K562 (cell line): ENCODE results near the gene CNDP1. TPM values are rescaled to one million over a fixed set of nuclear protein-coding genes. Genes with fewer than 3 reads are reported as not detected.

Experiments
- BDP1 ChIP-seq: IDR thresholded peaks from 3 replicates; pipeline ENCODE4 v1.6.1; 2011; ENCODE audit not compliant: insufficient read length, insufficient read depth
- CHAMP1 ChIP-seq: fragments of 450-650 bp; IDR thresholded peaks from 2 replicates; pipeline ENCODE4 v1.6.1; 2016; ENCODE audit warnings: mild to moderate bottlenecking
- ETS2 ChIP-seq: IDR thresholded peaks from 2 replicates; pipeline ENCODE4 v1.6.1; 2016; ENCODE audit warnings: borderline replicate concordance, missing genetic modification characterization, mild to moderate bottlenecking, moderate library complexity, missing compliant biosample characterization; ENCODE audit not compliant: poor library complexity, severe bottlenecking
- FIP1L1 ChIP-seq: fragments of 200-400 bp; formaldehyde crosslinking; IDR thresholded peaks from 2 replicates; pipeline ENCODE4 v1.6.1; 2018; ENCODE audit warnings: mild to moderate bottlenecking, low read depth, low read length; ENCODE audit not compliant: poor library complexity, severe bottlenecking
- HNRNPL ChIP-seq: fragments of 200-400 bp; formaldehyde crosslinking; IDR thresholded peaks from 2 replicates; pipeline ENCODE4 v1.6.1; 2017; ENCODE audit warnings: low read depth, mild to moderate bottlenecking, low read length
- KDM2B ChIP-seq: fragments of 250-450 bp; sonication (Bioruptor Pico); IDR thresholded peaks from 2 replicates; pipeline ENCODE4 v1.8.0; 2021; ENCODE audit warnings: mild to moderate bottlenecking, moderate library complexity
- MAX ChIP-seq: sonication (generic); formaldehyde crosslinking; IDR thresholded peaks from 2 replicates; pipeline ENCODE4 v1.9.0; 2022; ENCODE audit warnings: mild to moderate bottlenecking, missing genetic modification reagents
- NR1H2 ChIP-seq: sonication (generic); formaldehyde crosslinking; IDR thresholded peaks from 2 replicates; pipeline ENCODE4 v1.4.0; 2020; ENCODE audit warnings: mild to moderate bottlenecking, missing genetic modification reagents
- RAD51 ChIP-seq: fragments of 450-650 bp; IDR thresholded peaks from 2 replicates; pipeline ENCODE4 v1.7.1; 2016; ENCODE audit warnings: low read depth, mild to moderate bottlenecking, borderline replicate concordance
- RNF2 ChIP-seq: sonication (generic); IDR thresholded peaks from 2 replicates; pipeline ENCODE4 v1.6.1; 2016
- RNF219 ChIP-seq: fragments of 250-450 bp; sonication (Bioruptor Pico); IDR thresholded peaks from 2 replicates; pipeline ENCODE4 v1.5.0; 2022; ENCODE audit warnings: mild to moderate bottlenecking
- SMAD4 ChIP-seq: fragments of 250-450 bp; sonication (Bioruptor Pico); conservative IDR thresholded peaks from 2 replicates; pipeline ENCODE4 v1.8.0; 2021; ENCODE audit warnings: inconsistent platforms, mild to moderate bottlenecking, moderate library complexity
- XRCC5 ChIP-seq: fragments of 200-400 bp; formaldehyde crosslinking; IDR thresholded peaks from 2 replicates; pipeline ENCODE4 v1.6.1; 2017; ENCODE audit warnings: low read depth, mild to moderate bottlenecking, low read length
- YBX1 ChIP-seq: fragments of 450-650 bp; IDR thresholded peaks from 2 replicates; pipeline ENCODE4 v1.7.1; 2016; ENCODE audit warnings: mild to moderate bottlenecking
- ZFP91 ChIP-seq: sonication (generic); formaldehyde crosslinking; IDR thresholded peaks from 2 replicates; pipeline ENCODE4 v1.8.0; 2022; ENCODE audit warnings: mild to moderate bottlenecking, missing genetic modification reagents
- ZNF609 ChIP-seq: sonication (generic); formaldehyde crosslinking; IDR thresholded peaks from 2 replicates; pipeline ENCODE4 v1.8.1; 2023; ENCODE audit warnings: missing genetic modification reagents, mild to moderate bottlenecking, borderline replicate concordance
- ZNF780A ChIP-seq: fragments of 250-450 bp; sonication (Bioruptor Pico); IDR thresholded peaks from 2 replicates; pipeline ENCODE4 v1.5.0; 2021; ENCODE audit warnings: mild to moderate bottlenecking
- polyA plus RNA-seq, 8 experiments: library from polyadenylated mRNA; depleted of rRNA in 4 of 8; stranded (reverse) in 5 of 8; unstranded in 3 of 8; fragments of >200 nt; fragmentation: Nextera tagmentation in 2 of 8; fragmentation: Illumina TruSeq in 1 of 8; extraction: Ambion mirVana in 2 of 8; extraction: Trizol in 1 of 8; gene quantifications; 2 replicates each; pipeline versions ENCODE4 v1.2.1 to v1.2.3, GENCODE V29; 2011 to 2014; ENCODE audit warnings: inconsistent platforms in 1 of 8, missing spikeins in 1 of 8
- total RNA-seq, 7 experiments: library from RNA; depleted of rRNA in 6 of 7; stranded (reverse); fragments of >200 nt in 6 of 7; fragmentation: Illumina TruSeq in 2 of 7; extraction: Trizol in 2 of 7; gene quantifications; 2 replicates each; pipeline versions ENCODE4 v1.2.1 to v1.2.3, GENCODE V29; 2011 to 2021; ENCODE audit warnings: low replicate concordance in 1 of 7

Gene CNDP1
- total and polyA plus RNA-seq, 9 of the 15 experiments (the other 6 are each of a cell fraction or from before 2014, with no cell fraction given), result not detected

GRCh38 chr18:74570266-74570665 lies 36.0 kb downstream of the CNDP1 start (continued):
- TF ChIP-seq YBX1 (no peak), CHAMP1 (no peak), BDP1 (no peak), HNRNPL (no peak), XRCC5 (no peak), RNF219 (no peak), NR1H2 (CRISPR knock-in tag) (no peak), ZFP91 (CRISPR knock-in tag) (no peak), SMAD4 (CRISPR knock-in tag) (no peak), RAD51 (no peak), ZNF780A (CRISPR knock-in tag) (no peak), MAX (CRISPR knock-in tag) (no peak), ETS2 (tag) (no peak), RNF2 (no peak), FIP1L1 (no peak), KDM2B (CRISPR knock-in tag) (no peak), ZNF609 (CRISPR knock-in tag) (no peak)
